ENCODE measurements around the gene AOPEP. TPM values are rescaled to one million over a fixed set of nuclear protein-coding genes. Genes with fewer than 3 reads are reported as not detected.
A peak's percentile ranks its signal among the peaks of the same experiment; 100 is the strongest.

AOPEP gene
- total and polyA plus RNA-seq, 10 donors = 14.8 to 86.1 (median 51.3) TPM

- Histone ChIP-seq H3K4me3 (no peak overlapping the region), H3K9me3 (no peaks in the 10 kb centered on the region), H3K27ac (no peak overlapping the region), H3K27me3 (replicated peaks in 1 of 7) (no peaks in the 10 kb centered on the region), H3K4me1 (peaks cover 0 to 10% (median 2%) of the 10 kb centered on the region in 6 donors), H3K36me3 (peaks cover 0 to 26% (median 3%) of the 10 kb centered on the region in 6 donors)
- no peak for DNase-seq
- 87 to 93% (median 92%) methylated on average over 21 of the region's 21 CpGs for WGBS, 5 donors
- intact Hi-C loops (cut with DNase I; ENCODE audit: low total_unique reads) = no loop called here
- TF ChIP-seq POLR2AphosphoS5 (IDR thresholded peaks at IDR 0.05) (no peak), POLR2A (IDR thresholded peaks at IDR 0.05) (no peak), CTCF (IDR thresholded peaks at IDR 0.05 in 8 of 11, conservative IDR thresholded peaks at IDR 0.05 in 3 of 11) (no peak)
Measured at GRCh38 chr9:94927762-94928670, 201.5 kb downstream of the AOPEP start.

- TF ChIP-seq POLR2AphosphoS5 (IDR thresholded peaks at IDR 0.05) (no peak), CTCF (IDR thresholded peaks at IDR 0.05 in 8 of 11, conservative IDR thresholded peaks at IDR 0.05 in 3 of 11) (no peak), POLR2A (IDR thresholded peaks at IDR 0.05) (no peak)
- Histone ChIP-seq H3K4me1 (peaks cover 0 to 6% (median 0%) of the 10 kb centered on the region in 6 donors), H3K27ac (no peak overlapping the region), H3K4me3 (no peak overlapping the region), H3K36me3 (peaks cover 0 to 26% (median 3%) of the 10 kb centered on the region in 6 donors), H3K27me3 (replicated peaks in 1 of 7) (no peaks in the 10 kb centered on the region), H3K9me3 (no peaks in the 10 kb centered on the region)
- DNase-seq = no peak
- 83 to 90% (median 83%) methylated on average over 13 of the region's 13 CpGs for WGBS, 5 donors
- intact Hi-C loops (cut with DNase I; ENCODE audit: low total_unique reads) = no loop called here
Measured at GRCh38 chr9:94928691-94929368, 202.3 kb downstream of the AOPEP start.

GRCh38 chr9:94929369-94929756 is 202.9 kb downstream of the AOPEP start:
- Histone ChIP-seq H3K27me3 (replicated peaks in 1 of 7) (no peaks in the 10 kb centered on the region), H3K9me3 (no peaks in the 10 kb centered on the region), H3K4me1 (peaks cover 0 to 6% (median 0%) of the 10 kb centered on the region in 6 donors), H3K4me3 (no peak overlapping the region), H3K27ac (peak overlapping the region in 1 of 8 donors; percentile 25), H3K36me3 (peaks cover 0 to 26% (median 3%) of the 10 kb centered on the region in 6 donors)
- 73 to 98% (median 79%) methylated on average over 9 of the region's 9 CpGs for WGBS, 5 donors
- peak in 2 of 3 donors; percentile 42 to 52 for TF ChIP-seq POLR2AphosphoS5 (IDR thresholded peaks at IDR 0.05)
- no peak for TF ChIP-seq CTCF (IDR thresholded peaks at IDR 0.05 in 8 of 11, conservative IDR thresholded peaks at IDR 0.05 in 3 of 11)
- TF ChIP-seq POLR2A (IDR thresholded peaks at IDR 0.05) = no peak
- intact Hi-C loops (cut with DNase I; ENCODE audit: low total_unique reads) = no loop called here
- no peak for DNase-seq

Data from spleen (tissue), 11 donors.